Measurements from ENCODE around the gene WDR46. TPM values are rescaled to one million over a fixed set of nuclear protein-coding genes. Genes with fewer than 3 reads are reported as not detected.
A peak's percentile ranks its signal among the peaks of the same experiment; 100 is the strongest.

The WDR46 gene
- total and polyA plus RNA-seq, 2 of the 13 experiments (the other 11 are each of a cell fraction or from before 2014, with no cell fraction given) = 47.4 to 105 TPM

GRCh38 chr6:33313709-33314514 is 24.9 kb upstream of the WDR46 start, which contains the start of gene TAPBP (continued):
- TF ChIP-seq ZNF224 (CRISPR knock-in tag; IDR thresholded peaks at IDR 0.05) = 0 out of 2 replicates have a peak, but pooled peaks have one; percentile 43
- TF ChIP-seq ATF7 (IDR thresholded peaks at IDR 0.05) = no peak
- no peak for TF ChIP-seq ATF7 (CRISPR knock-in tag; IDR thresholded peaks at IDR 0.05)
- no peak for TF ChIP-seq ZNF362 (CRISPR knock-in tag; IDR thresholded peaks at IDR 0.05; ENCODE audit: borderline replicate concordance)
- TF ChIP-seq RARG (CRISPR knock-in tag; IDR thresholded peaks at IDR 0.05; ENCODE audit: low read depth) = no peak
- 0 out of 2 replicates have a peak, but pooled peaks have one; percentile 42 for TF ChIP-seq ZFP90 (CRISPR knock-in tag; IDR thresholded peaks at IDR 0.05; ENCODE audit: borderline replicate concordance)
- TF ChIP-seq SNAI1 (CRISPR knock-in tag; IDR thresholded peaks at IDR 0.05; ENCODE audit: borderline replicate concordance) = 0 out of 2 replicates have a peak, but pooled peaks have one; percentile 41
- TF ChIP-seq ZNF260 (CRISPR knock-in tag; IDR thresholded peaks at IDR 0.05; ENCODE audit: borderline replicate concordance, low read depth) = no peak
- TF ChIP-seq SATB2 (CRISPR knock-in tag; IDR thresholded peaks at IDR 0.05) = no peak
- peak in 1 of 2 experiments; percentile 34; a peak in 1 of 4 replicates for TF ChIP-seq NR2F1 (CRISPR knock-in tag; IDR thresholded peaks at IDR 0.05)
- TF ChIP-seq ZNF318 (CRISPR knock-in tag; IDR thresholded peaks at IDR 0.05) = peak; percentile 80; the same call in 1 of the 2 replicates
- no peak; the same call in 1 of the 2 replicates for TF ChIP-seq ZNF326 (CRISPR knock-in tag; IDR thresholded peaks at IDR 0.05; ENCODE audit: borderline replicate concordance)
- 0 out of 2 replicates have a peak, but pooled peaks have one; percentile 47 for TF ChIP-seq ZFP36L2 (CRISPR knock-in tag; IDR thresholded peaks at IDR 0.05)
- TF ChIP-seq JDP2 (CRISPR knock-in tag; IDR thresholded peaks at IDR 0.05; ENCODE audit: borderline replicate concordance) = no peak
- no peak for TF ChIP-seq THAP7 (CRISPR knock-in tag; IDR thresholded peaks at IDR 0.05)
- TF ChIP-seq TFAP4 (IDR thresholded peaks at IDR 0.05; ENCODE audit: borderline replicate concordance, low read depth) = no peak
- peak; percentile 36; the same call in 1 of the 2 replicates for TF ChIP-seq SALL2 (CRISPR knock-in tag; IDR thresholded peaks at IDR 0.05)
